Progenitor cell of endocrine pancreas (in vitro differentiated cells): Measurements from ENCODE around the gene PRKD3. TPM values are rescaled to one million over a fixed set of nuclear protein-coding genes. Genes with fewer than 3 reads are reported as not detected.

Experiments
- DNase-seq: peaks from one replicate; pipeline ENCODE4 v3.0.0; 2021; ENCODE audit warnings: low spot score; ENCODE audit not compliant: unreplicated experiment
- H3K27ac Mint-ChIP-seq: 2 replicates; pipeline ENCODE4 v1.8.0; 2021; ENCODE audit warnings: mild to moderate bottlenecking, moderate library complexity, mixed read lengths
- H3K27me3 Mint-ChIP-seq: 2 replicates; pipeline ENCODE4 v1.8.0; 2021; ENCODE audit warnings: mixed read lengths
- H3K36me3 Mint-ChIP-seq: 2 replicates; pipeline ENCODE4 v1.8.0; 2022; ENCODE audit warnings: mixed read lengths; ENCODE audit not compliant: insufficient read depth
- H3K4me1 Mint-ChIP-seq: 2 replicates; pipeline ENCODE4 v1.8.0; 2021; ENCODE audit warnings: low read depth, mixed read lengths
- H3K4me3 Mint-ChIP-seq: 2 replicates; pipeline ENCODE4 v1.8.0; 2021; ENCODE audit warnings: low read depth, mild to moderate bottlenecking, moderate library complexity, mixed read lengths
- H3K9me3 Mint-ChIP-seq: 2 replicates; pipeline ENCODE4 v1.8.0; 2021; ENCODE audit warnings: low read depth, mixed read lengths
- total RNA-seq: library from RNA; stranded (reverse); gene quantifications from 2 replicates; pipeline ENCODE4 v1.2.1, GENCODE V29; 2021
- TF ChIP-seq, protein P1 (sequence below): fragments of 200-600 bp; sonication (generic); IDR thresholded peaks from one replicate; pipeline ENCODE4 v1.5.0; 2021; ENCODE audit warnings: antibody characterized with exemption, mild to moderate bottlenecking; ENCODE audit not compliant: unreplicated experiment

The PRKD3 gene
- total RNA-seq, 1 donor from 2014 or later = 56.6 TPM

DNA sequence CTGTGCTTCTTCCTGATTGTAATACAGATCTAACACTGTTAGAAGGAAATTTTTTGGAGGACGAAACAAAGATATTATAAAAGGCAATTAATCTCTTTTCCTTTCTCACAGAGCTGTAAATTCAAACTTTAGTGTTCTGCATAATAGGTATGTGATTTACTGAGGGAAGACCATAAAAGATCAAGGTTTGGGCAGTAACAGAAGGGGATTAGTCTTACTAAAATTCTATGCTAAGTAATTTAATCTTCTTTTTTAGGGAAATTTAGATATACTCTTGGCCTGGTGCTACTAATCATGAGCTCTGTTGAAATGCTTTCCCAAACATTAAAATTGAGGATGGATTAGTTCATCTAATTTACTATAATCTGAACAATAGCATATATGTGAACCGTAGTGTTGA lies 11.0 kb upstream of the PRKD3 start:
- Mint-ChIP-seq H3K9me3 (no peaks in the 10 kb centered on the region), H3K27ac (no peak overlapping the region), H3K27me3 (peaks cover 4% of the 10 kb centered on the region), H3K4me1 (peaks cover 1% of the 10 kb centered on the region), H3K4me3 (no peak overlapping the region), H3K36me3 (no peaks in the 10 kb centered on the region)
- TF ChIP-seq, protein P1, sequence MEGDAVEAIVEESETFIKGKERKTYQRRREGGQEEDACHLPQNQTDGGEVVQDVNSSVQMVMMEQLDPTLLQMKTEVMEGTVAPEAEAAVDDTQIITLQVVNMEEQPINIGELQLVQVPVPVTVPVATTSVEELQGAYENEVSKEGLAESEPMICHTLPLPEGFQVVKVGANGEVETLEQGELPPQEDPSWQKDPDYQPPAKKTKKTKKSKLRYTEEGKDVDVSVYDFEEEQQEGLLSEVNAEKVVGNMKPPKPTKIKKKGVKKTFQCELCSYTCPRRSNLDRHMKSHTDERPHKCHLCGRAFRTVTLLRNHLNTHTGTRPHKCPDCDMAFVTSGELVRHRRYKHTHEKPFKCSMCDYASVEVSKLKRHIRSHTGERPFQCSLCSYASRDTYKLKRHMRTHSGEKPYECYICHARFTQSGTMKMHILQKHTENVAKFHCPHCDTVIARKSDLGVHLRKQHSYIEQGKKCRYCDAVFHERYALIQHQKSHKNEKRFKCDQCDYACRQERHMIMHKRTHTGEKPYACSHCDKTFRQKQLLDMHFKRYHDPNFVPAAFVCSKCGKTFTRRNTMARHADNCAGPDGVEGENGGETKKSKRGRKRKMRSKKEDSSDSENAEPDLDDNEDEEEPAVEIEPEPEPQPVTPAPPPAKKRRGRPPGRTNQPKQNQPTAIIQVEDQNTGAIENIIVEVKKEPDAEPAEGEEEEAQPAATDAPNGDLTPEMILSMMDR = no peak
- DNase-seq = no peak

DNA sequence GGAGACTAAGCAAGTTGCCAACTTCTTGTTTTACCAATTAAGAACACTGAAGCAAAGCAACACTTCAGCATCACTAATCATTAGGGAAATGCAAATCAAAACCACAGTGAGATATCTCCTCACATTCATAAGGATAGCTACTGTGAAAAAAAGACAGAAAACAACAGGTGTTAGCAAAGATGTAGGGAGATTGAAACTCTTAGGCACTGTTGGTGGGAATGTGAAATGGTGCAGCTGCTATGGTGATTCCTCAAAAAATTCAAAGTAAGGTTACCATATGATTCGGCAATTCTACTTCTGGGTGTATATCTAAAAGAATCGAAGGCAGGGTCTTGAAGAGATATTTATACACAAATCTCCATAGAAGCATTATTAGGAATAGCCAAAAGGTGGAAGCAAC lies 8.6 kb upstream of the PRKD3 start:
- TF ChIP-seq, protein P1 = no peak
- H3K36me3 Mint-ChIP-seq = no peaks in the 10 kb centered on the region
- H3K4me1 Mint-ChIP-seq = peaks cover 1% of the 10 kb centered on the region
- no peak overlapping the region for H3K27ac Mint-ChIP-seq
- no peaks in the 10 kb centered on the region for H3K9me3 Mint-ChIP-seq
- DNase-seq = no peak
- peaks cover 4% of the 10 kb centered on the region for H3K27me3 Mint-ChIP-seq
- no peak overlapping the region for H3K4me3 Mint-ChIP-seq

DNA sequence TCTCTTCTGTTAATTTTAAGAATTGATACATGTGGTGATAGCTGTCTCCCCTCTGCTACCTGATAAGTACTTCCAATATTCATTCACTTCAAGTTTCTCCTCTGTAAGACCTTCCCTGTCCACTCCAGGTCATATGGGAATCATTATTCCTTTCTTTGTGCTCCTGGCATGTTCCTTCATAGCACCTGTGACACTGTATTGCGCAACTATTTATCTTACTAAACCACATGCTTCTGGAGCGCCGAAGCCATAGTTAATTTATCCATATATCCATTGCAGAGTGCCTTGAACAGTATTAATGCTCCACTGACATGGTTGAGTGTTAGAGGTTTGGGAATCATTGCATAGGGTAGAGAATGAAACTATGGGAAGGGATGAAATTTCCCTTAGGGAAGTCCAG lies 7.9 kb upstream of the PRKD3 start:
- TF ChIP-seq, protein P1 = no peak
- H3K4me3 Mint-ChIP-seq = no peak overlapping the region
- peaks cover 4% of the 10 kb centered on the region for H3K27me3 Mint-ChIP-seq
- no peak overlapping the region for H3K27ac Mint-ChIP-seq
- no peaks in the 10 kb centered on the region for H3K36me3 Mint-ChIP-seq
- no peak for DNase-seq
- no peaks in the 10 kb centered on the region for H3K9me3 Mint-ChIP-seq
- peaks cover 1% of the 10 kb centered on the region for H3K4me1 Mint-ChIP-seq

DNA sequence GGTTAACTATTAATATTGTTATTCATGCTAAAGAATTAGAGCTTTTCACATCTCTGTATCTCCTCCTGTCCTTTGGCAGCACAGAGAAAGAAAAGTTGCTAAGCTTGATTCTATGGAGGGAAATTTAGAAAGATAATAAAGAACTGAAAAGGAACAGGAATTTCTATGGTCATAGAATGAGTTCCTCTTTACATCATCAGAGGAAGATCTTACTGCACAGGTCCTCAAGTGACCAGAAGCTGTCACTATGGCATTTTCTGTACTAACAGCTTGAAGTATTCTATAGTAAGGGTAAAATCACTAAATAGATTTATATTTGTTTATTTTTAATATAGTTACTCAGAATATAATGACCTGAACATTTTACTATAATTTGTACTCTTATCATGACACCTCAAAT lies 6.0 kb upstream of the PRKD3 start:
- DNase-seq = no peak
- Mint-ChIP-seq H3K27me3 (peaks cover 8% of the 10 kb centered on the region), H3K27ac (no peak overlapping the region), H3K4me3 (no peak overlapping the region), H3K9me3 (no peaks in the 10 kb centered on the region), H3K4me1 (peaks cover 10% of the 10 kb centered on the region), H3K36me3 (no peaks in the 10 kb centered on the region)
- TF ChIP-seq, protein P1 = no peak

DNA sequence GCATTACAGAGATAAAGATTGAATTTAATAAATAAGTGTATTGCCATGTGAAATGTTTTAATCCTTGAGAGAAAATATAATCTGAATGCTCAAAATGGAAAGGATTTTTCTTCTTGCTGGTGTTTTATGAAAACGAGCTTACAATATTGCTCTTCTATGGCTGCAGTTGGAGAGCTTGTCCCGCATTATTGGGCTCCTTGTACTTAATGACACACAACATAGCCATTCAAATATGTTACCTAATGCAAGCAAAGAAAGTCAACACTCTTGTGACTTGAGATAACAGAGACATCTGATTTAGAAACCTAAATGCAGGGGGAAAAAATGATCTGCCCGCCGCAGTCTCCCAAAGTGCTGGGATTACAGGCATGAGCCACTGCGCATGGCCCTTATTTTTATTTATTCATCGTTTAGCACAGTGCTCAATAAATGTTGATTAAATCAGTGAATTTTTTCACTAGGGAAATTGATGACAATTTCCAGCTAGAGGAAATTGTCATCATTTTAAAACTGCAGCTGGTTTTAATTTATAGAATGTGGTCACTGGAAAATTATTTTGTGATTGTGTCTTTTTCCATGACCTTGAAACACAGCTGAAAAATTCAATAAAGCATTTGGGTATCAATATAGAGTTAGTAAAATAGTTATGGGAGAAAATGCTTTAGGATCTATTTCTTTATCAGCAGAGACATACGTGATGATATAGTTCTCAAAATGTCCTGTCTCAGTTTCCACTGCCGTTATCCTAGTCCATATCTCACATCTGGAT lies 2.4 kb upstream of the PRKD3 start:
- no peak for DNase-seq
- peaks cover 10% of the 10 kb centered on the region for H3K27me3 Mint-ChIP-seq
- H3K4me1 Mint-ChIP-seq = peaks cover 25% of the 10 kb centered on the region
- no peak overlapping the region for H3K27ac Mint-ChIP-seq
- H3K4me3 Mint-ChIP-seq = no peak overlapping the region
- no peaks in the 10 kb centered on the region for H3K36me3 Mint-ChIP-seq
- H3K9me3 Mint-ChIP-seq = no peaks in the 10 kb centered on the region
- TF ChIP-seq, protein P1 = no peak
